Amniotic stem cell (primary cell): Measurements from ENCODE around the gene GFPT2.
"Not testable (repeated sequence)": the region's sequence is repeated elsewhere in the genome, so short reads cannot be mapped to it uniquely, and the experiment has no call there.

Source experiments
- DNase-seq: peaks from one replicate; lab custom pipeline; 2025; lab: John Stamatoyannopoulos, UW

GFPT2 gene

GRCh38 chr5:180304431-180305375, 48.4 kb downstream of the GFPT2 start:
- DNase-seq, result no peak

GRCh38 chr5:180304016-180304292, 49.2 kb downstream of the GFPT2 start:
- DNase-seq, result no peak

GRCh38 chr5:180303226-180304015, 49.7 kb downstream of the GFPT2 start:
- DNase-seq, result no peak

- DNase-seq, result no peak
Measured at GRCh38 chr5:180302256-180302655, 50.9 kb downstream of the GFPT2 start.

- no peak for DNase-seq
Measured at GRCh38 chr5:180301253-180301652, 51.9 kb downstream of the GFPT2 start.

GRCh38 chr5:180299526-180299925, 53.6 kb downstream of the GFPT2 start:
- DNase-seq, result no peak

GRCh38 chr5:180299014-180299413, 54.1 kb downstream of the GFPT2 start:
- not testable (repeated sequence) for DNase-seq

GRCh38 chr5:180297587-180298282, 55.4 kb downstream of the GFPT2 start:
- no peak for DNase-seq

GRCh38 chr5:180296771-180297170, 56.4 kb downstream of the GFPT2 start:
- DNase-seq, result no peak

- no peak for DNase-seq
Measured at GRCh38 chr5:180294913-180295555, 58.1 kb downstream of the GFPT2 start.

GRCh38 chr5:180294411-180294810, 58.7 kb downstream of the GFPT2 start:
- no peak for DNase-seq

- peak; percentile 62 for DNase-seq
Measured at GRCh38 chr5:180291943-180292831, 60.9 kb downstream of the GFPT2 start, which contains the start of gene MAPK9. Gene MAPK9, minus strand, starts transcription at chr5:180292083. Its CDS starts 11,522 bp downstream, at chr5:180280561.

GRCh38 chr5:180291234-180291940, 61.7 kb downstream of the GFPT2 start:
- no peak for DNase-seq

- DNase-seq, result no peak
Measured at GRCh38 chr5:180290568-180291233, 62.4 kb downstream of the GFPT2 start.

GRCh38 chr5:180289966-180290365, 63.2 kb downstream of the GFPT2 start:
- DNase-seq, result no peak

GRCh38 chr5:180289433-180289832, 63.7 kb downstream of the GFPT2 start:
- DNase-seq, result no peak

- no peak for DNase-seq
Measured at GRCh38 chr5:180287868-180288267, 65.3 kb downstream of the GFPT2 start.

GRCh38 chr5:180287404-180287803, 65.7 kb downstream of the GFPT2 start:
- DNase-seq, result no peak

GRCh38 chr5:180284149-180284548, 69.0 kb downstream of the GFPT2 start:
- DNase-seq, result no peak
